K562 (cell line): ENCODE results near the gene TRIM4. TPM values are rescaled to one million over a fixed set of nuclear protein-coding genes. Genes with fewer than 3 reads are reported as not detected.

Experiments used
- ESRRB ChIP-seq: fragments of 250-450 bp; sonication (Bioruptor Pico); IDR thresholded peaks from 2 replicates; pipeline ENCODE4 v1.5.0; 2020; ENCODE audit warnings: mild to moderate bottlenecking, moderate library complexity, borderline replicate concordance
- GMEB1 ChIP-seq: fragments of 250-450 bp; sonication (Bioruptor Pico); IDR thresholded peaks from 2 replicates; pipeline ENCODE4 v1.4.0; 2020; ENCODE audit warnings: mild to moderate bottlenecking
- HDAC8 ChIP-seq: fragments of 450-650 bp; IDR thresholded peaks from 2 replicates; pipeline ENCODE4 v1.6.1; 2016; ENCODE audit warnings: mild to moderate bottlenecking, missing genetic modification characterization, moderate library complexity, missing compliant biosample characterization
- KDM1A ChIP-seq, 2 experiments: fragments of 450-650 bp; IDR thresholded peaks; 2 replicates each; pipeline ENCODE4 v1.6.1; 2016; ENCODE audit warnings: mild to moderate bottlenecking in 2 of 2
- MAZ ChIP-seq, 2 experiments: fragments of 450-650 bp in 1 of 2; sonication (generic) in 1 of 2; formaldehyde crosslinking; IDR thresholded peaks in 1 of 2; conservative IDR thresholded peaks in 1 of 2; 2 replicates each; pipeline versions ENCODE4 v1.4.0 to v1.5.0; 2020; ENCODE audit warnings: mild to moderate bottlenecking in 1 of 2, missing genetic modification reagents in 1 of 2
- MCM7 ChIP-seq, 2 experiments: fragments of 450-650 bp; IDR thresholded peaks; 2 replicates each; pipeline ENCODE4 v1.6.1; 2016 to 2018
- MEIS2 ChIP-seq: fragments of 450-650 bp; IDR thresholded peaks from 2 replicates; pipeline ENCODE4 v1.6.1; 2014; ENCODE audit warnings: mild to moderate bottlenecking; ENCODE audit not compliant: partially characterized antibody
- MLLT1 ChIP-seq, 2 experiments: fragments of 450-650 bp; IDR thresholded peaks; 2 replicates each; pipeline ENCODE4 v1.6.1; 2016
- POLR2G ChIP-seq: fragments of 200-400 bp; formaldehyde crosslinking; IDR thresholded peaks from 2 replicates; pipeline ENCODE4 v1.6.1; 2017; ENCODE audit warnings: low read depth, mild to moderate bottlenecking, antibody characterized with exemption, low read length, moderate library complexity
- RAD21 ChIP-seq, 2 experiments: fragments of 250-450 bp in 1 of 2; fragments of 450-650 bp in 1 of 2; sonication (Bioruptor Pico) in 1 of 2; formaldehyde crosslinking in 1 of 2; IDR thresholded peaks in 1 of 2; conservative IDR thresholded peaks in 1 of 2; 2 replicates each; pipeline versions ENCODE4 v1.4.0 to v1.8.0; 2020 to 2022; ENCODE audit warnings: mild to moderate bottlenecking in 2 of 2, moderate library complexity in 1 of 2
- SMC3 ChIP-seq: conservative IDR thresholded peaks from 2 replicates; pipeline ENCODE4 v1.6.1; 2011; ENCODE audit warnings: low read depth, low read length, improper control_type of control experiment; ENCODE audit not compliant: insufficient read depth
- TAF1 ChIP-seq: IDR thresholded peaks from 2 replicates; pipeline ENCODE4 v1.6.1; 2011; ENCODE audit warnings: mild to moderate bottlenecking, low read length, moderate library complexity; ENCODE audit not compliant: insufficient read depth, control insufficient read depth, severe bottlenecking; ENCODE audit errors: extremely low read depth
- TARDBP ChIP-seq: fragments of 450-650 bp; IDR thresholded peaks from 2 replicates; pipeline ENCODE4 v1.6.1; 2016
- ZNF174 ChIP-seq: fragments of 250-450 bp; sonication (Bioruptor Pico); IDR thresholded peaks from 2 replicates; pipeline ENCODE4 v1.4.0; 2020; ENCODE audit warnings: mild to moderate bottlenecking
- ZNF518B ChIP-seq: fragments of 250-450 bp; sonication (Bioruptor Pico); IDR thresholded peaks from 2 replicates; pipeline ENCODE4 v1.5.0; 2021; ENCODE audit warnings: mild to moderate bottlenecking, moderate library complexity
- polyA plus RNA-seq, 8 experiments: library from polyadenylated mRNA; depleted of rRNA in 4 of 8; stranded (reverse) in 5 of 8; unstranded in 3 of 8; fragments of >200 nt; fragmentation: Nextera tagmentation in 2 of 8; fragmentation: Illumina TruSeq in 1 of 8; extraction: Ambion mirVana in 2 of 8; extraction: Trizol in 1 of 8; gene quantifications; 2 replicates each; pipeline versions ENCODE4 v1.2.1 to v1.2.3, GENCODE V29; 2011 to 2014; ENCODE audit warnings: inconsistent platforms in 1 of 8, missing spikeins in 1 of 8
- total RNA-seq, 7 experiments: library from RNA; depleted of rRNA in 6 of 7; stranded (reverse); fragments of >200 nt in 6 of 7; fragmentation: Illumina TruSeq in 2 of 7; extraction: Trizol in 2 of 7; gene quantifications; 2 replicates each; pipeline versions ENCODE4 v1.2.1 to v1.2.3, GENCODE V29; 2011 to 2021; ENCODE audit warnings: low replicate concordance in 1 of 7
- TF ChIP-seq, protein P1 (sequence below): fragments of 250-450 bp; sonication (Bioruptor Pico); IDR thresholded peaks from 2 replicates; pipeline ENCODE4 v1.4.0; 2020; ENCODE audit warnings: mild to moderate bottlenecking, moderate library complexity, borderline replicate concordance
- TF ChIP-seq, protein P2 (sequence below): fragments of 250-450 bp; sonication (Bioruptor Pico); IDR thresholded peaks from 2 replicates; pipeline ENCODE4 v1.8.0; 2022; ENCODE audit warnings: inconsistent platforms, mild to moderate bottlenecking, moderate library complexity, borderline replicate concordance

Gene TRIM4
- total and polyA plus RNA-seq, 9 of the 15 experiments (the other 6 are each of a cell fraction or from before 2014, with no cell fraction given): 6.2 to 28.3 (median 22.4) TPM

- TF ChIP-seq, protein P1, sequence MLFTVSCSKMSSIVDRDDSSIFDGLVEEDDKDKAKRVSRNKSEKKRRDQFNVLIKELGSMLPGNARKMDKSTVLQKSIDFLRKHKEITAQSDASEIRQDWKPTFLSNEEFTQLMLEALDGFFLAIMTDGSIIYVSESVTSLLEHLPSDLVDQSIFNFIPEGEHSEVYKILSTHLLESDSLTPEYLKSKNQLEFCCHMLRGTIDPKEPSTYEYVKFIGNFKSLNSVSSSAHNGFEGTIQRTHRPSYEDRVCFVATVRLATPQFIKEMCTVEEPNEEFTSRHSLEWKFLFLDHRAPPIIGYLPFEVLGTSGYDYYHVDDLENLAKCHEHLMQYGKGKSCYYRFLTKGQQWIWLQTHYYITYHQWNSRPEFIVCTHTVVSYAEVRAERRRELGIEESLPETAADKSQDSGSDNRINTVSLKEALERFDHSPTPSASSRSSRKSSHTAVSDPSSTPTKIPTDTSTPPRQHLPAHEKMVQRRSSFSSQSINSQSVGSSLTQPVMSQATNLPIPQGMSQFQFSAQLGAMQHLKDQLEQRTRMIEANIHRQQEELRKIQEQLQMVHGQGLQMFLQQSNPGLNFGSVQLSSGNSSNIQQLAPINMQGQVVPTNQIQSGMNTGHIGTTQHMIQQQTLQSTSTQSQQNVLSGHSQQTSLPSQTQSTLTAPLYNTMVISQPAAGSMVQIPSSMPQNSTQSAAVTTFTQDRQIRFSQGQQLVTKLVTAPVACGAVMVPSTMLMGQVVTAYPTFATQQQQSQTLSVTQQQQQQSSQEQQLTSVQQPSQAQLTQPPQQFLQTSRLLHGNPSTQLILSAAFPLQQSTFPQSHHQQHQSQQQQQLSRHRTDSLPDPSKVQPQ (CRISPR knock-in tag): no peak
- TF ChIP-seq SMC3 (no peak), HDAC8 (tag) (no peak), MLLT1 (IDR thresholded peaks at IDR 0.05) (no peak), GMEB1 (CRISPR knock-in tag) (no peak), POLR2G (no peak), ZNF174 (CRISPR knock-in tag) (no peak), TAF1 (no peak), RAD21 (CRISPR knock-in tag; conservative IDR thresholded peaks at IDR 0.05 in 1 of 2, IDR thresholded peaks at IDR 0.05 in 1 of 2) (no peak), KDM1A (IDR thresholded peaks at IDR 0.05) (no peak), TARDBP (0 out of 2 replicates have a peak, but pooled peaks have one; percentile 22), MCM7 (IDR thresholded peaks at IDR 0.05) (no peak), MAZ (CRISPR knock-in tag; conservative IDR thresholded peaks at IDR 0.05 in 1 of 2, IDR thresholded peaks at IDR 0.05 in 1 of 2) (no peak), ESRRB (CRISPR knock-in tag) (no peak), ZNF518B (CRISPR knock-in tag) (0 out of 2 replicates have a peak, but pooled peaks have one; percentile 16), MEIS2 (no peak)
- TF ChIP-seq, protein P2, sequence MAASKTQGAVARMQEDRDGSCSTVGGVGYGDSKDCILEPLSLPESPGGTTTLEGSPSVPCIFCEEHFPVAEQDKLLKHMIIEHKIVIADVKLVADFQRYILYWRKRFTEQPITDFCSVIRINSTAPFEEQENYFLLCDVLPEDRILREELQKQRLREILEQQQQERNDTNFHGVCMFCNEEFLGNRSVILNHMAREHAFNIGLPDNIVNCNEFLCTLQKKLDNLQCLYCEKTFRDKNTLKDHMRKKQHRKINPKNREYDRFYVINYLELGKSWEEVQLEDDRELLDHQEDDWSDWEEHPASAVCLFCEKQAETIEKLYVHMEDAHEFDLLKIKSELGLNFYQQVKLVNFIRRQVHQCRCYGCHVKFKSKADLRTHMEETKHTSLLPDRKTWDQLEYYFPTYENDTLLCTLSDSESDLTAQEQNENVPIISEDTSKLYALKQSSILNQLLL (CRISPR knock-in tag): no peak
Measured at GRCh38 chr7:99919814-99920112, 433 bp upstream of the TRIM4 start (continued).
